GM06990 (cell line): ENCODE data around the gene EHD2.

Source experiments
- DNase-seq: peaks from one replicate; pipeline ENCODE4 v3.0.0-alpha.2; 2011; ENCODE audit not compliant: insufficient read length; ENCODE audit errors: extremely low read depth
- H3K27me3 ChIP-seq: replicated peaks from 2 replicates; pipeline ENCODE4 v1.6.0; 2011; ENCODE audit warnings: low read length; ENCODE audit not compliant: control insufficient read depth, insufficient read depth
- H3K36me3 ChIP-seq: 2 replicates; pipeline ENCODE4 v1.5.1; 2011; ENCODE audit warnings: low read length; ENCODE audit not compliant: control insufficient read depth, insufficient read depth
- H3K4me3 ChIP-seq: replicated peaks from 2 replicates; pipeline ENCODE4 v1.5.1; 2011; ENCODE audit warnings: low read depth, mild to moderate bottlenecking, control low read depth, low read length
- CTCF ChIP-seq: IDR thresholded peaks from 2 replicates; pipeline ENCODE4 v1.5.1; 2011; ENCODE audit warnings: low read length, control low read depth, mild to moderate bottlenecking, inconsistent platforms; ENCODE audit not compliant: insufficient read depth, poor library complexity, severe bottlenecking

EHD2 gene

DNA sequence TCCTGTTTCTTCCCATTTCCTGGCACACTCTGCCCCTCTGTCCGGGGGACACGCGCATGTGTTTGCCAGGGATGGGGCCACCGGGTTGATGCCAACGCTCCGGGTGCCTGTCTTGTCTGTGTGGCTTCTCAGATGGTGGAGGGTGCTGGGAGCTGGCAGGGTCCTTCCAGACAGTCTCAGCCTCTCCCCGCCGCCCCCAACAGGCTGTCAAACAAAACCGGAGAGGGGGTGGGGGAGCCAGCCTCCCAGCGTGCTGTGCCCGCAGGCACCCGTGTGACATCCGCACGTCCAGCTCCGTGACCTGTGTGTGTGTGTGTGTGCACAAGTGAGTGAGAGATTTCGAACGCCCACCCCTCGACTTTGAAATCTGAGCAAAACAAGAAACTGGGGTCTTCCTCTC lies 10.6 kb upstream of the EHD2 start:
- DNase-seq: no peak
- Histone ChIP-seq H3K27me3 (no peaks in the 10 kb centered on the region), H3K4me3 (no peak overlapping the region), H3K36me3 (peaks cover 4% of the 10 kb centered on the region; the same call in 1 of the 2 replicates)
- TF ChIP-seq CTCF: no peak

GRCh38 chr19:47703301-47703700 lies 9.9 kb upstream of the EHD2 start:
- DNase-seq: no peak
- H3K36me3 ChIP-seq: peaks cover 4% of the 10 kb centered on the region; the same call in 1 of the 2 replicates
- no peak for TF ChIP-seq CTCF
- H3K4me3 ChIP-seq: no peak overlapping the region
- H3K27me3 ChIP-seq: no peaks in the 10 kb centered on the region

GRCh38 chr19:47704024-47704423 lies 9.2 kb upstream of the EHD2 start:
- Histone ChIP-seq H3K4me3 (no peak overlapping the region), H3K36me3 (no peaks in the 10 kb centered on the region; the same call in 1 of the 2 replicates), H3K27me3 (no peaks in the 10 kb centered on the region)
- no peak for TF ChIP-seq CTCF
- DNase-seq: no peak

DNA sequence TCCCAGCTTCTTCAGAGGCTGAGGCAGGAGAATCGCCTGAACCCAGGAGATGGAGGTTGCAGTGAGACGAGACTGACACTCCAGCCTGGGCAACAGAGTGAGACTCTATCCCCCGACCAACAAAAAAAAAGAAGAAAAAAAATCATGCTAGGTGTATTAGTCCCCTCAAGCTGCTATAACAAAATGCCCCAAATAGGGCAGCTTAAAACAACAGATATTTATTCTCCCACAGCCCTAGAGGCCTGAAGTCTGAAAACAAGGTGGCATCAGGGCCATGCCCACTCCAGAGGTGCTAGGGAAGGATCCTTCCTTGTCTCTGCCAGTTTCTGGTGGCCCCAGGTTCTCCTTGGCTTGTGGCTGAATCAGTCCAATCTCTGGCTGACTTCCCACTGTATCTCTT lies 8.6 kb upstream of the EHD2 start:
- DNase-seq: no peak
- TF ChIP-seq CTCF: no peak
- H3K27me3 ChIP-seq: no peaks in the 10 kb centered on the region
- no peak overlapping the region for H3K4me3 ChIP-seq
- H3K36me3 ChIP-seq: no peaks in the 10 kb centered on the region; the same call in 1 of the 2 replicates

DNA sequence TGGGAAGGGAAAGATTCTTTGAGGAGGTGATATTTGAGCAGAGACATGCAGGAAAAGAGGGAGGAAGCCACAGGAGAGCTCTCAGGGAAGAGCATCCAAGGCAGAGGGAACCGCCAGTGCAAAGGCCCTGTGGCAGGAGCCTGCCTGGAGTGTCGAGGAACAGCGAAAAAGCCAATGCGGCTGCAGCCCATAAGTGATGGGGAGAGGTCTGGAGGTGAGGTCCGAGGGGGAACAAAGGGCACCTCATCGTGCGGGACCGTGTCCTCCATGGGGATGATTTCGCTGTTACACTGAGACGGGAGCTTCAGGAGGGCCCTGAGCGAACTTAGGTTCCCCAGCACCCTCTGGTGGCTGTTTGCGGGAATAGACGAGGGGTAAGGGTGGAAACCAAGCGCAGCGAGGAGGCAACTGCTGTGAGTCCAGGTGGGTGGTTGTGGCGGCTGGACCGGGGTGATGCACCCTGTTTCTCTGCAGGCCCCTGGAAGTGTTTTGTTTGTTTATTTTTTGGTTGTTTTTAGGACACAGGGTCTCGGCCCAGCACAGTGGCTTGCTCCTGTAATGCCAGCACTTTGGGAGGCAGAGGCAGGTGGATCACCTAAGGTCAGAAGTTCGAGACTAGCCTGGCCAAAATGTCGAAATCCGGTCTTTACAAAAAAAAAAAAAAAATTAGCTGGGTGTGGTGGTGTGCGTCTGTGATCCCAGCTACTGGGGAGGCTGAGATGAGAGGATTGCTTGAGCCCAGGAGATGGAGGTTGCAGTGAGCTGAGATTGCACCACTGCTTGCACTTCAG lies 5.9 kb upstream of the EHD2 start:
- no peak overlapping the region for H3K4me3 ChIP-seq
- DNase-seq: peak; percentile 64

More for the DNA sequence above, 5.9 kb upstream of the EHD2 start:
- Histone ChIP-seq H3K27me3 (no peaks in the 10 kb centered on the region), H3K36me3 (no peaks in the 10 kb centered on the region)
- TF ChIP-seq CTCF: peak; percentile 87
